HCEC 1CT (cell line): Measurements from ENCODE around the gene ACO2.
A peak's percentile ranks its signal among the peaks of the same experiment; 100 is the strongest.

ENCODE experiments used
- DNase-seq: peaks from one replicate; pipeline ENCODE4 v3.0.0-alpha.2; 2017

The ACO2 gene

GRCh38 chr22:41491374-41492100, 22.6 kb downstream of the ACO2 start:
- no peak for DNase-seq

GRCh38 chr22:41498303-41498835, 29.5 kb downstream of the ACO2 start:
- no peak for DNase-seq

- no peak for DNase-seq
Measured at GRCh38 chr22:41499624-41500280, 30.8 kb downstream of the ACO2 start.

- no peak for DNase-seq
Measured at GRCh38 chr22:41500303-41500702, 31.4 kb downstream of the ACO2 start.

- DNase-seq: peak; percentile 23
Measured at GRCh38 chr22:41501209-41501608, 32.3 kb downstream of the ACO2 start.

GRCh38 chr22:41504397-41504796, 35.5 kb downstream of the ACO2 start:
- no peak for DNase-seq

- DNase-seq: no peak
Measured at GRCh38 chr22:41504816-41505215, 35.9 kb downstream of the ACO2 start.

GRCh38 chr22:41505511-41506220, 36.7 kb downstream of the ACO2 start:
- no peak for DNase-seq

- DNase-seq: no peak
Measured at GRCh38 chr22:41507330-41508063, 38.6 kb downstream of the ACO2 start.

- DNase-seq: no peak
Measured at GRCh38 chr22:41508770-41509170, 39.9 kb downstream of the ACO2 start.

GRCh38 chr22:41511521-41511968, 42.6 kb downstream of the ACO2 start:
- DNase-seq: no peak

- peak; percentile 54 for DNase-seq
Measured at GRCh38 chr22:41512421-41513194, 43.7 kb downstream of the ACO2 start.

GRCh38 chr22:41513391-41513790, 44.5 kb downstream of the ACO2 start:
- DNase-seq: no peak

- DNase-seq: no peak
Measured at GRCh38 chr22:41516462-41516861, 47.5 kb downstream of the ACO2 start.

- peak; percentile 26 for DNase-seq
Measured at GRCh38 chr22:41517172-41518047, 48.5 kb downstream of the ACO2 start.

- no peak for DNase-seq
Measured at GRCh38 chr22:41518048-41518347, 49.1 kb downstream of the ACO2 start.

- DNase-seq: no peak
Measured at GRCh38 chr22:41521126-41521525, 52.2 kb downstream of the ACO2 start.

- no peak for DNase-seq
Measured at GRCh38 chr22:41522813-41523212, 53.9 kb downstream of the ACO2 start.

- DNase-seq: peak; percentile 93
Measured at GRCh38 chr22:41523464-41524221, 54.7 kb downstream of the ACO2 start.

GRCh38 chr22:41524251-41524661, 55.3 kb downstream of the ACO2 start:
- DNase-seq: peak; percentile 67
